CD14-positive monocyte (primary cell): ENCODE measurements around the gene JARID2. TPM values are rescaled to one million over a fixed set of nuclear protein-coding genes. Genes with fewer than 3 reads are reported as not detected.

ENCODE experiments used
- DNase-seq, 3 donors: peaks; one replicate each; pipeline ENCODE4 v3.0.0-alpha.2; 2011 to 2022
- H2AFZ ChIP-seq: 2 replicates; pipeline ENCODE4 v1.6.0; 2012; ENCODE audit warnings: mild to moderate bottlenecking, low read depth, low read length, inconsistent platforms; ENCODE audit not compliant: insufficient read depth, poor library complexity, severe bottlenecking
- H3K27ac ChIP-seq, 2 donors: 1 replicate in 1 of 2; 2 replicates in 1 of 2; pipeline ENCODE4 v1.5.1; 2012 to 2013; ENCODE audit warnings: low read length in 2 of 2, control low read depth in 1 of 2, inconsistent platforms in 1 of 2, low read depth in 1 of 2, mild to moderate bottlenecking in 1 of 2
- H3K27me3 ChIP-seq, 2 donors: one replicate each; pipeline versions ENCODE4 v1.6.0 to v1.6.1; 2011 to 2013; ENCODE audit warnings: low read length in 2 of 2; ENCODE audit not compliant: control insufficient read depth in 2 of 2, insufficient read depth in 2 of 2
- H3K36me3 ChIP-seq, 2 donors: replicated peaks in 1 of 2; 1 replicate in 1 of 2; 2 replicates in 1 of 2; pipeline versions ENCODE4 v1.5.1 to v1.6.1; 2012 to 2013; ENCODE audit warnings: low read length in 2 of 2, control low read depth in 1 of 2, inconsistent platforms in 1 of 2, mild to moderate bottlenecking in 1 of 2; ENCODE audit not compliant: insufficient read depth in 2 of 2, control insufficient read depth in 1 of 2
- H3K4me1 ChIP-seq, 2 donors: 1 replicate in 1 of 2; 2 replicates in 1 of 2; pipeline versions ENCODE4 v1.5.1 to v1.6.1; 2012 to 2013; ENCODE audit warnings: low read length in 2 of 2, control low read depth in 1 of 2, inconsistent platforms in 1 of 2, mild to moderate bottlenecking in 1 of 2, moderate library complexity in 1 of 2; ENCODE audit not compliant: insufficient read depth in 2 of 2, control insufficient read depth in 1 of 2
- H3K4me2 ChIP-seq: replicated peaks from 2 replicates; pipeline ENCODE3; 2012; ENCODE audit warnings: low read length, moderate library complexity, mild to moderate bottlenecking; ENCODE audit not compliant: poor library complexity, severe bottlenecking; ENCODE audit errors: extremely low read depth
- H3K4me3 ChIP-seq, 3 experiments: fragments of 200-600 bp in 1 of 3; sonication (generic) in 1 of 3; replicated peaks in 1 of 3; 1 replicate in 2 of 3; 2 replicates in 1 of 3; pipeline ENCODE4 v1.5.1; 2011 to 2013; ENCODE audit warnings: low read length in 3 of 3, mild to moderate bottlenecking in 3 of 3, control low read depth in 2 of 3, low read depth in 2 of 3, inconsistent platforms in 1 of 3, moderate library complexity in 1 of 3
- H3K79me2 ChIP-seq: 2 replicates; pipeline ENCODE4 v1.6.0; 2012; ENCODE audit warnings: mild to moderate bottlenecking, control low read depth, inconsistent platforms, low read length, moderate library complexity; ENCODE audit not compliant: insufficient read depth
- H3K9ac ChIP-seq: 2 replicates; pipeline ENCODE4 v1.6.0; 2017; ENCODE audit warnings: low read length, mild to moderate bottlenecking; ENCODE audit not compliant: insufficient read depth, poor library complexity, severe bottlenecking
- H3K9me3 ChIP-seq, 2 donors: replicated peaks in 1 of 2; 1 replicate in 1 of 2; 2 replicates in 1 of 2; pipeline versions ENCODE4 v1.5.1 to v1.6.1; 2012 to 2013; ENCODE audit warnings: low read length in 2 of 2, control low read depth in 1 of 2; ENCODE audit not compliant: control insufficient read depth in 1 of 2, insufficient read depth in 1 of 2
- H4K20me1 ChIP-seq: 2 replicates; pipeline ENCODE4 v1.6.0; 2012; ENCODE audit warnings: mild to moderate bottlenecking, low read length, control low read depth, moderate library complexity; ENCODE audit not compliant: insufficient read depth
- H3K27ac Mint-ChIP-seq, 7 donors: one replicate each; pipeline ENCODE4 v1.8.0; 2020; ENCODE audit warnings: mild to moderate bottlenecking in 7 of 7, mixed read lengths in 7 of 7, moderate library complexity in 6 of 7, inconsistent platforms in 2 of 7
- H3K27me3 Mint-ChIP-seq, 3 donors: one replicate each; pipeline ENCODE4 v1.8.0; 2021 to 2022; ENCODE audit warnings: low read depth in 3 of 3, mild to moderate bottlenecking in 3 of 3, mixed read lengths in 3 of 3, moderate library complexity in 3 of 3, inconsistent platforms in 1 of 3
- H3K36me3 Mint-ChIP-seq, 2 donors: one replicate each; pipeline ENCODE4 v1.8.0; 2020; ENCODE audit warnings: mixed read lengths in 2 of 2, inconsistent platforms in 1 of 2, mild to moderate bottlenecking in 1 of 2
- H3K4me1 Mint-ChIP-seq: one replicate; pipeline ENCODE4 v1.8.0; 2020; ENCODE audit warnings: mild to moderate bottlenecking, mixed read lengths
- H3K4me3 Mint-ChIP-seq, 2 donors: one replicate each; pipeline ENCODE4 v1.8.0; 2020; ENCODE audit warnings: mild to moderate bottlenecking in 2 of 2, mixed read lengths in 2 of 2, moderate library complexity in 1 of 2
- H3K9me3 Mint-ChIP-seq, 7 donors: one replicate each; pipeline ENCODE4 v1.8.0; 2020 to 2022; ENCODE audit warnings: mixed read lengths in 7 of 7, mild to moderate bottlenecking in 6 of 7, moderate library complexity in 6 of 7, inconsistent platforms in 2 of 7
- WGBS: methylation state at CpG from one replicate; pipeline ENCODE4 v1.1.5; 2013; ENCODE audit warnings: missing lambda C conversion rate; ENCODE audit not compliant: insufficient coverage; 5-methylcytosine and 5-hydroxymethylcytosine counted together
- intact Hi-C, 2 donors: fragments of 100-400 bp; cut with micrococcal nuclease; formaldehyde crosslinking; loops; one replicate each; pipeline versions ENCODE4 v1.15.0 to v1.15.1; 2023
- polyA plus RNA-seq, 3 donors: library from polyadenylated mRNA; depleted of rRNA in 1 of 3; unstranded in 2 of 3; stranded (reverse) in 1 of 3; fragments of 300-500 nt in 2 of 3; fragments of >200 nt in 1 of 3; fragmentation: Illumina TruSeq in 2 of 3; gene quantifications; 1 replicate in 2 of 3; 2 replicates in 1 of 3; pipeline ENCODE4 v1.2.3, GENCODE V29; 2012 to 2021
- TF ChIP-seq, protein P1 (sequence below): fragments of 200-600 bp; IDR thresholded peaks from one replicate; pipeline ENCODE4 v1.8.0; 2022; ENCODE audit warnings: antibody characterized with exemption, mild to moderate bottlenecking

JARID2 gene
- polyA plus RNA-seq, 3 donors: 6.8 to 17.5 (median 12.5) TPM

DNA sequence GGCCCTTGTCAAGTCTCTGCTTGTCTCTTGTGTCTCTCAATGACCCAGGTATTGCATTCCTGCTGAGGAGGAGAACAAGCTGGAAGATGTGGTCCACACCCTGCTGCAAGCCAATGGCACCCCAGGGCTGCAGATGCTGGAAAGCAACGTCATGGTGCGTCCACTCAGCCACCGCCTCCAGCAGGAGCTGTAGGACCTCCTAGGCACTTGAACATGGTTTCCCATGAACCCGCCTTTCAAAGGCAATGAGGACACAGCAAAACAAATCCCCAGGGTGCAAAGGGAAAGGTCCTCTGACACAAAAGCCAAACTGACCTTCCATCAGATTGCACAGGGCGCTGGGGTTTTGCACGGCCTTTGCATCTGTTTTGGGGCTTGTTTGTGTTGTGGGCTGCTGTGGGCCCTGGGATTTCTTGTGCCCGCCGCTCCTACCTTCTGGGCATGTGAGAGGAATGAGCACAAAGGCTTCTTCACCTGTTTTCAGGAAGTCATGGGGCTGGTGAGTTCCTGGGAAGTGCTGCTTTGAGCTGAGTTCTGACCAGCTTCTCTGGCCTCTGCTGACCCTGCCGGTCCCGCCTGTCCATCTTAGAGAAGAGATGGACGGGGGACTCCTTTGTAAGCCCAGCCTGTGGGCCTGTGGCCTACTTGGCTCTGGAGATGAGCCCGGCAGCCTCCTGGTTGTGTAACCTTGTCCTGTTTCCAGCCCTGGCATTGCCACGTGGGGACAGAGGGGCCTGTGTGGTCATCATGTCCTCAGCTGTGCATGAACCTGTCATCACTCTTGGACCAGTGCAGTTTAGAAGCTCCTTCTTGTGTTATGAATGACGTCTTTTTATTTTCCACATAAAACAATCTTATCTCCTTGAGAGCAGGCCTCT is 265.6 kb downstream of the JARID2 start:
- peaks cover 35% of the 10 kb centered on the region for H3K79me2 ChIP-seq
- H3K27ac Mint-ChIP-seq: peak overlapping the region; percentile 8 to 92 (median 75)

DNA sequence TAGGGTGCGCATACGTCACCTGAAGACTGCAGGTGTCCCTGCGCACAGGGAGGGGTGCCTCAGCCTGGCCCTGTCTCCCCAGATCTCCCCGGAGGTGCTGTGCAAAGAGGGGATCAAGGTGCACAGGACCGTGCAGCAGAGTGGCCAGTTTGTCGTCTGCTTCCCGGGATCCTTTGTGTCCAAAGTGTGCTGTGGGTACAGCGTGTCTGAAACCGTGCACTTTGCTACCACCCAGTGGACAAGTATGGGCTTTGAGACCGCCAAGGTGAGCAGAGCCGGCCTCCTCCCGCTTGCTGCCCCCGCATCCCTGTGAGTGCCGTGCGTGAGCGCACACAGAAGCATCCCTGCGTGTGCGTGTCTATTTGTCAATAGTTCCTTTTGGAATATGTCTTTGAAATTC is 266.3 kb downstream of the JARID2 start:
- Mint-ChIP-seq H3K4me1 (peaks cover 26% of the 10 kb centered on the region), H3K27me3 (peaks cover 0 to 4% (median 3%) of the 10 kb centered on the region in 3 donors), H3K27ac (peak overlapping the region; percentile 14 to 92 (median 63)), H3K9me3 (no peaks in the 10 kb centered on the region), H3K4me3 (no peak overlapping the region), H3K36me3 (peaks cover 88 to 99% of the 10 kb centered on the region in 2 donors)
- Histone ChIP-seq H3K4me2 (no peak overlapping the region), H4K20me1 (peaks cover 96% of the 10 kb centered on the region), H3K27ac (peak overlapping the region in 1 of 2 donors; percentile 84), H2AFZ (no peak overlapping the region), H3K36me3 (peaks cover 91 to 98% of the 10 kb centered on the region in 2 donors), H3K4me1 (peaks cover 17 to 30% of the 10 kb centered on the region in 2 donors), H3K9me3 (no peaks in the 10 kb centered on the region), H3K9ac (no peak overlapping the region), H3K79me2 (peaks cover 29% of the 10 kb centered on the region), H3K27me3 (no peaks in the 10 kb centered on the region), H3K4me3 (no peak overlapping the region)
- DNase-seq: no peak
- WGBS: 95% methylated on average over 18 of the region's 18 CpGs
- TF ChIP-seq, protein P1, sequence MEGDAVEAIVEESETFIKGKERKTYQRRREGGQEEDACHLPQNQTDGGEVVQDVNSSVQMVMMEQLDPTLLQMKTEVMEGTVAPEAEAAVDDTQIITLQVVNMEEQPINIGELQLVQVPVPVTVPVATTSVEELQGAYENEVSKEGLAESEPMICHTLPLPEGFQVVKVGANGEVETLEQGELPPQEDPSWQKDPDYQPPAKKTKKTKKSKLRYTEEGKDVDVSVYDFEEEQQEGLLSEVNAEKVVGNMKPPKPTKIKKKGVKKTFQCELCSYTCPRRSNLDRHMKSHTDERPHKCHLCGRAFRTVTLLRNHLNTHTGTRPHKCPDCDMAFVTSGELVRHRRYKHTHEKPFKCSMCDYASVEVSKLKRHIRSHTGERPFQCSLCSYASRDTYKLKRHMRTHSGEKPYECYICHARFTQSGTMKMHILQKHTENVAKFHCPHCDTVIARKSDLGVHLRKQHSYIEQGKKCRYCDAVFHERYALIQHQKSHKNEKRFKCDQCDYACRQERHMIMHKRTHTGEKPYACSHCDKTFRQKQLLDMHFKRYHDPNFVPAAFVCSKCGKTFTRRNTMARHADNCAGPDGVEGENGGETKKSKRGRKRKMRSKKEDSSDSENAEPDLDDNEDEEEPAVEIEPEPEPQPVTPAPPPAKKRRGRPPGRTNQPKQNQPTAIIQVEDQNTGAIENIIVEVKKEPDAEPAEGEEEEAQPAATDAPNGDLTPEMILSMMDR: no peak
- intact Hi-C loops: no loop called here

More for the DNA sequence above, 265.6 kb downstream of the JARID2 start:
- no peak for DNase-seq
- Mint-ChIP-seq H3K4me3 (no peak overlapping the region), H3K9me3 (no peaks in the 10 kb centered on the region), H3K4me1 (peaks cover 26% of the 10 kb centered on the region), H3K27me3 (peaks cover 0 to 4% (median 3%) of the 10 kb centered on the region in 3 donors), H3K36me3 (peaks cover 89 to 99% of the 10 kb centered on the region in 2 donors)
- TF ChIP-seq, protein P1: no peak
- no peak overlapping the region for H3K9ac ChIP-seq
- peak overlapping the region; percentile 14 to 84 for H3K27ac ChIP-seq
- no peak overlapping the region for H3K4me3 ChIP-seq
- H3K4me2 ChIP-seq: no peak overlapping the region
- H2AFZ ChIP-seq: no peak overlapping the region
- peaks cover 17 to 30% of the 10 kb centered on the region in 2 donors for H3K4me1 ChIP-seq
- H3K36me3 ChIP-seq: peaks cover 91 to 98% of the 10 kb centered on the region in 2 donors
- no peaks in the 10 kb centered on the region for H3K9me3 ChIP-seq
- intact Hi-C loops: no loop called here
- WGBS: 82% methylated on average over 12 of the region's 14 CpGs
- no peaks in the 10 kb centered on the region for H3K27me3 ChIP-seq
- peaks cover 96% of the 10 kb centered on the region for H4K20me1 ChIP-seq
